T-cell (primary cell): ENCODE data around the gene KCNJ12. TPM values are rescaled to one million over a fixed set of nuclear protein-coding genes. Genes with fewer than 3 reads are reported as not detected.

Experiments used
- ATAC-seq, 4 experiments: fragments of 200-7000 bp in 3 of 4; fragments of 150-1000 bp in 1 of 4; cut with Tn5 transposase; replicated peaks in 1 of 4; 1 replicate in 3 of 4; 2 replicates in 1 of 4; pipeline ENCODE4 v1.10.0; 2021; ENCODE audit warnings: moderate library complexity in 3 of 4, mild to moderate bottlenecking in 2 of 4, moderate number of reproducible peaks in 1 of 4
- CTCF ChIA-PET, 2 donors: fragments of 300-600 bp; sonication (Branson Sonifier 250); formaldehyde crosslinking; loops; one replicate each; lab custom pipeline; 2022; ENCODE audit warnings: antibody characterized with exemption in 2 of 2; lab: Charles Lee
- POLR2A ChIA-PET, 2 donors: fragments of 300-600 bp; sonication (Branson Sonifier 250); formaldehyde crosslinking; loops; one replicate each; lab custom pipeline; 2022; ENCODE audit warnings: antibody characterized with exemption in 2 of 2; lab: Charles Lee
- DNase-seq, 35 experiments: peaks; one replicate each; pipeline versions ENCODE4 v3.0.0 to v3.0.0-alpha.2; 2013 to 2023
- H3K27ac ChIP-seq: one replicate; pipeline ENCODE4 v1.5.1; 2013; ENCODE audit warnings: low read length
- H3K27me3 ChIP-seq, 2 experiments: replicated peaks in 1 of 2; 1 replicate in 1 of 2; 2 replicates in 1 of 2; pipeline versions ENCODE4 v1.6.1 to v1.7.0; 2013; ENCODE audit warnings: low read length in 1 of 2, mixed read lengths in 1 of 2; ENCODE audit not compliant: control insufficient read depth in 2 of 2, insufficient read depth in 2 of 2; ENCODE audit errors: extremely low read depth in 1 of 2
- H3K36me3 ChIP-seq, 2 donors: 1 replicate in 1 of 2; 2 replicates in 1 of 2; pipeline versions ENCODE4 v1.6.1 to v1.7.0; 2013; ENCODE audit warnings: low read length in 1 of 2; ENCODE audit not compliant: control insufficient read depth in 2 of 2, insufficient read depth in 1 of 2; ENCODE audit errors: extremely low read depth in 1 of 2
- H3K4me1 ChIP-seq, 2 experiments: 1 replicate in 1 of 2; 2 replicates in 1 of 2; pipeline versions ENCODE4 v1.6.1 to v1.7.0; 2013; ENCODE audit warnings: low read length in 2 of 2, mixed read lengths in 1 of 2; ENCODE audit not compliant: insufficient read depth in 2 of 2, control insufficient read depth in 1 of 2; ENCODE audit errors: extremely low read depth in 1 of 2
- H3K4me3 ChIP-seq, 2 donors: 1 replicate in 1 of 2; 2 replicates in 1 of 2; pipeline versions ENCODE4 v1.5.1 to v1.7.0; 2013; ENCODE audit warnings: mild to moderate bottlenecking in 2 of 2, low read length in 1 of 2, moderate library complexity in 1 of 2; ENCODE audit not compliant: control insufficient read depth in 1 of 2; ENCODE audit errors: extremely low read depth in 1 of 2
- H3K9me3 ChIP-seq: 2 replicates; pipeline ENCODE4 v1.7.0; 2013
- H3K27ac Mint-ChIP-seq, 2 donors: one replicate each; pipeline ENCODE4 v1.8.0; 2020 to 2021; ENCODE audit warnings: mild to moderate bottlenecking in 2 of 2, mixed read lengths in 2 of 2
- H3K27me3 Mint-ChIP-seq, 2 donors: one replicate each; pipeline ENCODE4 v1.8.0; 2021 to 2022; ENCODE audit warnings: mixed read lengths in 2 of 2
- H3K36me3 Mint-ChIP-seq: one replicate; pipeline ENCODE4 v1.8.0; 2021; ENCODE audit warnings: mixed read lengths
- H3K4me1 Mint-ChIP-seq, 3 donors: one replicate each; pipeline ENCODE4 v1.8.0; 2020 to 2022; ENCODE audit warnings: mixed read lengths in 3 of 3, mild to moderate bottlenecking in 1 of 3
- H3K4me3 Mint-ChIP-seq, 3 donors: one replicate each; pipeline ENCODE4 v1.8.0; 2020 to 2022; ENCODE audit warnings: mild to moderate bottlenecking in 3 of 3, mixed read lengths in 3 of 3, moderate library complexity in 3 of 3
- H3K9me3 Mint-ChIP-seq, 3 donors: one replicate each; pipeline ENCODE4 v1.8.0; 2020 to 2022; ENCODE audit warnings: mixed read lengths in 3 of 3
- WGBS: methylation state at CpG from one replicate; pipeline ENCODE4 v1.1.5; 2013; ENCODE audit warnings: missing lambda C conversion rate; ENCODE audit not compliant: insufficient coverage; 5-methylcytosine and 5-hydroxymethylcytosine counted together
- total RNA-seq, 35 experiments: library from RNA in 6 of 35; stranded (reverse) in 6 of 35; fragments of 120-200 nt in 1 of 35; gene quantifications; one replicate each; pipeline versions ENCODE4 v1.2.1 to v1.2.4 and lab custom pipeline; 2013 to 2026

KCNJ12 gene
- total RNA-seq, 5 donors from 2014 or later (not counting 1 experiment from before 2014, with no cell fraction given), result 0.03 to 0.23 (median 0.10) TPM

DNA sequence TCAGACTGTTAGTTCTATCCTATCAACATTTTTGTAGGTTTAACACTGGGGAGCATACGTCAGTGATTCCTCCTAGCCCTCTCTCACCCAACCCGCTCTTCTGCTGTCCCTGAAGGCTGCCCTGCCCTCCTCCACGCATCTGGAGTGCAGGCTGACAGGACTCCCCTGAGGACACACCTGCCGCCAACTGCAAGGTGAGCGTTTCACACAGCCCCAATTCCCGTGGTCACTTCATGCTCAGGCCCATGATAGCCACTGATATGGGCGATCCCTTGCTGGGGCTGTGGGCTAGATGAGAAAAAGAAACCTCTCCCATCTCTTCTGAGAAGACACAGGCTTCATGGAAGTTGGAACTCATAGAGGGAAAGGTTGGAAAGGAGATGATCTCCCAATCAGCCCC lies 91.0 kb downstream of the KCNJ12 start:
- CTCF ChIA-PET, result no interaction called here
- Mint-ChIP-seq H3K36me3 (no peaks in the 10 kb centered on the region), H3K27ac (no peak overlapping the region), H3K4me3 (no peak overlapping the region), H3K9me3 (no peaks in the 10 kb centered on the region), H3K27me3 (peaks cover 12 to 17% of the 10 kb centered on the region in 2 donors), H3K4me1 (peaks cover 14 to 18% (median 15%) of the 10 kb centered on the region in 3 donors)
- H3K27ac ChIP-seq, result no peak overlapping the region
- no peaks in the 10 kb centered on the region for H3K9me3 ChIP-seq
- H3K4me3 ChIP-seq, result no peak overlapping the region
- WGBS, result 64% methylated on average over 4 of the region's 7 CpGs
- peaks cover 0 to 19% of the 10 kb centered on the region in 2 experiments for H3K27me3 ChIP-seq
- peaks cover 0 to 19% of the 10 kb centered on the region in 2 experiments for H3K4me1 ChIP-seq
- POLR2A ChIA-PET, result interaction anchor here in 1 of 2 donors (0.6 kb wide), 1 partner anchor 83 kb away, joined by 3 read pairs; no protein-coding TSS in a partner anchor
- H3K36me3 ChIP-seq, result no peaks in the 10 kb centered on the region
- no peak for ATAC-seq
- no peak for DNase-seq

DNA sequence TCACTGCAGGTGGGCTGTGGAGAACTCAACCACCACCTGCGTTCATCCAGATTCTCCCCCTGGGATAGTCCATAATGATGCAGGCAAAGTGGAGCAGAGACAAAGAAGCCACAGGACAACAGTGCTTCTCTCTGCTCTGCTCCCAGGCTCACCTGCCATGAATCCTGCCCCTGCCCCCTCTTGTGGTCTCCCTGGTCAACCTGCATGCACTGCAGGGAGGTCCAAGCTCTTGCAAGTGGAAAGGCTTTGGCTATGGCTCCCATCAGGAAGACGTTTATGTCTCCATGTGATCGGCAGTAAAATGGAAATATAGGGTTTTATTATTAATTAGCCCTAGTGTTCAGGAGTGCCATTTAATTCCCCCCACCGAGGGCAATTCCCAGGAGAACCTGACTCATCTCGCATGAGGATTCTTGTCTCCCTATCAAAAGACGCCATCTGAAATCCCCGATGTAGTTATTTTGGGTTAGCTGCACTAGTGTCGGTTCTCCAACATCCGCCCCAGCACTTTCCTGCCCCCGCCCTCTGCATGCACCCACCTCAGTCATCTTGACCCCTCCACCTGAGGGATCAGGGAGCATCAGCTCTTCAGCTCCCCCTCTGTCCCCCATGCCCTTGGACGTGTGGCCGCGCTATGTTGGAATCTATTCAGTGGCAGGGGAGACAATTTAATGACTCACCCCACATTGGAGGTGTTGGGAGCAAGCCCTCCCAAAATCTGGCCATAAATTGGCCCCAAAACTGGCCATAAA lies 91.8 kb downstream of the KCNJ12 start:
- WGBS, result 87% methylated on average over 6 of the region's 13 CpGs
- no peaks in the 10 kb centered on the region for H3K9me3 Mint-ChIP-seq
- Histone ChIP-seq H3K27ac (no peak overlapping the region), H3K9me3 (no peaks in the 10 kb centered on the region), H3K4me3 (no peak overlapping the region), H3K27me3 (peaks cover 0 to 14% of the 10 kb centered on the region in 2 experiments), H3K36me3 (no peaks in the 10 kb centered on the region), H3K4me1 (peaks cover 0 to 12% of the 10 kb centered on the region in 2 experiments)
- no peaks in the 10 kb centered on the region for H3K36me3 Mint-ChIP-seq
- H3K4me1 Mint-ChIP-seq, result peaks cover 10 to 14% (median 12%) of the 10 kb centered on the region in 3 donors
- ChIA-PET CTCF (no interaction called here), POLR2A (no interaction called here)
- peaks cover 12 to 13% of the 10 kb centered on the region in 2 donors for H3K27me3 Mint-ChIP-seq
- H3K4me3 Mint-ChIP-seq, result no peak overlapping the region
- H3K27ac Mint-ChIP-seq, result no peak overlapping the region
- DNase-seq, result no peak
- no peak for ATAC-seq

Other genes starting within 250 kb of the KCNJ12 start
- gene DHRS7B, start 249.4 kb upstream of the KCNJ12 start, total RNA-seq, result 1 to 10 TPM; 5.8 to 9.2 (median 8.1) TPM
- gene TMEM11, start 162.2 kb upstream of the KCNJ12 start, total RNA-seq, result 10 to 100 TPM; 12.9 to 22.9 (median 20.0) TPM
- 10 to 100 TPM in 2 of 5 donors, 1 to 10 TPM in 3; 7.2 to 11.1 (median 9.6) TPM for gene NATD1, start 122.9 kb upstream of the KCNJ12 start, total RNA-seq
- 10 to 100 TPM; 36.9 to 61.3 (median 57.1) TPM for gene MAP2K3, start 91.6 kb upstream of the KCNJ12 start, total RNA-seq